Transverse colon (tissue), 4 donors: ENCODE measurements around the gene THOC7.

ENCODE experiments used
- CTCF ChIP-seq, 5 experiments: fragments of 200-600 bp in 3 of 5; fragments of 450-650 bp in 2 of 5; sonication (generic) in 3 of 5; IDR thresholded peaks; 1 replicate in 2 of 5; 2 replicates in 3 of 5; pipeline ENCODE4 v1.5.1; 2016 to 2017; ENCODE audit warnings: antibody characterized with exemption in 5 of 5, inconsistent platforms in 3 of 5, mild to moderate bottlenecking in 2 of 5, moderate library complexity in 1 of 5
- EP300 ChIP-seq: sonication (generic); formaldehyde crosslinking; IDR thresholded peaks from one replicate; pipeline ENCODE4 v1.6.1; 2017; ENCODE audit warnings: antibody characterized with exemption, low read depth
- POLR2A ChIP-seq: fragments of 450-650 bp; IDR thresholded peaks from one replicate; pipeline ENCODE4 v1.6.1; 2016; ENCODE audit warnings: antibody characterized with exemption, mild to moderate bottlenecking, moderate library complexity
- POLR2AphosphoS5 ChIP-seq, 3 donors: sonication (generic); formaldehyde crosslinking; IDR thresholded peaks; one replicate each; pipeline ENCODE4 v1.6.1; 2016; ENCODE audit warnings: antibody characterized with exemption in 3 of 3

- TF ChIP-seq CTCF (IDR thresholded peaks at IDR 0.05), result no peak
- TF ChIP-seq POLR2A, result no peak
- TF ChIP-seq EP300, result no peak
- TF ChIP-seq POLR2AphosphoS5 (IDR thresholded peaks at IDR 0.05), result no peak
Measured at GRCh38 chr3:63910001-63910400, 46.4 kb upstream of the THOC7 start.
